HL-60/S4 treated with phorbol 12-myristate 13-acetate at 8.2 ng/mL for 4 days and 3 days (cell line): Measurements from ENCODE around the gene EFCAB8.

ENCODE experiments used
- in situ Hi-C: fragments of 300-500 bp; cut with MboI; formaldehyde crosslinking; loops from 2 replicates; pipeline ENCODE4 v1.15.0; 2022; ENCODE audit warnings: low sequenced_read_pairs

Gene EFCAB8

GRCh38 chr20:32858701-32859372, at the start of gene EFCAB8:
TSS of gene EFCAB8 (plus strand) at chr20:32858923. CDS start at chr20:32863793, 4,870 bp downstream.
- in situ Hi-C loops = no loop called here

GRCh38 chr20:32809907-32810306, 48.8 kb upstream of the EFCAB8 start:
- in situ Hi-C loops = no loop called here

- in situ Hi-C loops = no loop called here
Observed at GRCh38 chr20:32810941-32811340, 47.8 kb upstream of the EFCAB8 start.

GRCh38 chr20:32811886-32812285, 46.8 kb upstream of the EFCAB8 start:
- in situ Hi-C loops = no loop called here

- in situ Hi-C loops = no loop called here
Observed at GRCh38 chr20:32819992-32820697, 38.6 kb upstream of the EFCAB8 start.

GRCh38 chr20:32820698-32821377, 37.9 kb upstream of the EFCAB8 start:
- in situ Hi-C loops = no loop called here

- in situ Hi-C loops = no loop called here
Observed at GRCh38 chr20:32822225-32822624, 36.5 kb upstream of the EFCAB8 start.

GRCh38 chr20:32823078-32823477, 35.6 kb upstream of the EFCAB8 start:
- in situ Hi-C loops = no loop called here

GRCh38 chr20:32823737-32824588, 34.8 kb upstream of the EFCAB8 start:
- in situ Hi-C loops = no loop called here

- in situ Hi-C loops = no loop called here
Observed at GRCh38 chr20:32828029-32828680, 30.6 kb upstream of the EFCAB8 start.

GRCh38 chr20:32829311-32830005, 29.3 kb upstream of the EFCAB8 start:
- in situ Hi-C loops = no loop called here

- in situ Hi-C loops = no loop called here
Observed at GRCh38 chr20:32830437-32830836, 28.3 kb upstream of the EFCAB8 start.

- in situ Hi-C loops = no loop called here
Observed at GRCh38 chr20:32831982-32832381, 26.7 kb upstream of the EFCAB8 start.

- in situ Hi-C loops = no loop called here
Observed at GRCh38 chr20:32832664-32833063, 26.1 kb upstream of the EFCAB8 start.

GRCh38 chr20:32834972-32835371, 23.8 kb upstream of the EFCAB8 start:
- in situ Hi-C loops = no loop called here

GRCh38 chr20:32837157-32837556, 21.6 kb upstream of the EFCAB8 start:
- in situ Hi-C loops = no loop called here

GRCh38 chr20:32839227-32839981, 19.3 kb upstream of the EFCAB8 start:
- in situ Hi-C loops = no loop called here

- in situ Hi-C loops = no loop called here
Observed at GRCh38 chr20:32839982-32840285, 18.8 kb upstream of the EFCAB8 start.

- in situ Hi-C loops = no loop called here
Observed at GRCh38 chr20:32841174-32841573, 17.5 kb upstream of the EFCAB8 start.
